SJSA1 (cell line): Measurements from ENCODE around the gene LMTK3. TPM values are rescaled to one million over a fixed set of nuclear protein-coding genes. Genes with fewer than 3 reads are reported as not detected.
"Not testable (repeated sequence)": the region's sequence is repeated elsewhere in the genome, so short reads cannot be mapped to it uniquely, and the experiment has no call there.

Source experiments
- DNase-seq, 2 experiments: peaks; one replicate each; pipeline ENCODE4 v3.0.0-alpha.2; 2015 to 2020; ENCODE audit warnings: low spot score in 2 of 2, low read depth in 1 of 2
- H3K27ac ChIP-seq: fragments of 250-450 bp; sonication (Bioruptor Pico); 2 replicates; pipeline ENCODE4 v1.5.1; 2020; ENCODE audit warnings: mild to moderate bottlenecking, moderate library complexity
- H3K27me3 ChIP-seq: fragments of 250-450 bp; sonication (Bioruptor Pico); replicated peaks from 2 replicates; pipeline ENCODE4 v1.5.1; 2020; ENCODE audit warnings: mild to moderate bottlenecking, moderate library complexity
- H3K36me3 ChIP-seq: fragments of 250-450 bp; sonication (Bioruptor Pico); 2 replicates; pipeline ENCODE4 v1.5.1; 2020; ENCODE audit warnings: mild to moderate bottlenecking
- H3K4me1 ChIP-seq: fragments of 250-450 bp; sonication (Bioruptor Pico); replicated peaks from 2 replicates; pipeline ENCODE4 v1.6.1; 2021; ENCODE audit warnings: mild to moderate bottlenecking
- H3K4me3 ChIP-seq: fragments of 250-450 bp; sonication (Bioruptor Pico); 2 replicates; pipeline ENCODE4 v1.5.1; 2020; ENCODE audit warnings: mild to moderate bottlenecking
- H3K9me3 ChIP-seq: fragments of 250-450 bp; sonication (Bioruptor Pico); replicated peaks from 2 replicates; pipeline ENCODE4 v1.5.1; 2020; ENCODE audit warnings: mild to moderate bottlenecking
- total RNA-seq: library from RNA; depleted of rRNA; stranded (reverse); fragments of >200 nt; shearing (Covaris generic); gene quantifications from 2 replicates; pipeline ENCODE4 v1.2.3, GENCODE V29; 2014

The LMTK3 gene
- total RNA-seq, 1 experiment from 2014 or later, result not detected

GRCh38 chr19:48549380-48549779 is 37.7 kb upstream of the LMTK3 start:
- H3K4me3 ChIP-seq, result no peak overlapping the region
- peaks cover 8% of the 10 kb centered on the region for H3K4me1 ChIP-seq
- no peak overlapping the region for H3K27ac ChIP-seq
- no peaks in the 10 kb centered on the region for H3K36me3 ChIP-seq
- no peaks in the 10 kb centered on the region for H3K27me3 ChIP-seq
- DNase-seq, result no peak
- H3K9me3 ChIP-seq, result no peaks in the 10 kb centered on the region; the same call in 1 of the 2 replicates

- Histone ChIP-seq H3K27ac (no peak overlapping the region), H3K4me1 (peaks cover under 1% of the 10 kb centered on the region), H3K27me3 (no peaks in the 10 kb centered on the region), H3K9me3 (no peaks in the 10 kb centered on the region; the same call in 1 of the 2 replicates), H3K36me3 (no peaks in the 10 kb centered on the region), H3K4me3 (no peak overlapping the region)
- DNase-seq, result no peak
These were observed 36.7 kb upstream of the LMTK3 start for GRCh38 chr19:48548253-48548911.

- no peaks in the 10 kb centered on the region for H3K27me3 ChIP-seq
- no peak overlapping the region for H3K4me3 ChIP-seq
- no peaks in the 10 kb centered on the region for H3K36me3 ChIP-seq
- H3K4me1 ChIP-seq, result no peaks in the 10 kb centered on the region
- H3K9me3 ChIP-seq, result no peaks in the 10 kb centered on the region; the same call in 1 of the 2 replicates
- H3K27ac ChIP-seq, result no peak overlapping the region
- DNase-seq, result no peak
These were observed 36.1 kb upstream of the LMTK3 start for GRCh38 chr19:48547722-48548121.

- no peak overlapping the region for H3K27ac ChIP-seq
- H3K9me3 ChIP-seq, result no peaks in the 10 kb centered on the region; the same call in 1 of the 2 replicates
- H3K4me1 ChIP-seq, result no peaks in the 10 kb centered on the region
- H3K27me3 ChIP-seq, result no peaks in the 10 kb centered on the region
- H3K36me3 ChIP-seq, result no peaks in the 10 kb centered on the region
- no peak overlapping the region for H3K4me3 ChIP-seq
- DNase-seq, result no peak
These were observed 33.5 kb upstream of the LMTK3 start for GRCh38 chr19:48544856-48545750.

GRCh38 chr19:48543121-48543710 is 31.6 kb upstream of the LMTK3 start:
- Histone ChIP-seq H3K9me3 (no peaks in the 10 kb centered on the region; the same call in 1 of the 2 replicates), H3K4me3 (no peak overlapping the region), H3K27me3 (no peaks in the 10 kb centered on the region), H3K4me1 (no peaks in the 10 kb centered on the region), H3K36me3 (no peaks in the 10 kb centered on the region), H3K27ac (no peak overlapping the region)
- DNase-seq, result no peak

GRCh38 chr19:48541813-48542212 is 30.2 kb upstream of the LMTK3 start:
- no peaks in the 10 kb centered on the region for H3K36me3 ChIP-seq
- no peak for DNase-seq
- no peak overlapping the region for H3K27ac ChIP-seq
- H3K4me1 ChIP-seq, result no peaks in the 10 kb centered on the region
- H3K9me3 ChIP-seq, result no peaks in the 10 kb centered on the region
- H3K27me3 ChIP-seq, result no peaks in the 10 kb centered on the region
- no peak overlapping the region for H3K4me3 ChIP-seq

GRCh38 chr19:48540110-48540509 is 28.5 kb upstream of the LMTK3 start:
- Histone ChIP-seq H3K9me3 (no peaks in the 10 kb centered on the region), H3K36me3 (no peaks in the 10 kb centered on the region), H3K27ac (no peak overlapping the region), H3K4me3 (no peak overlapping the region), H3K4me1 (no peaks in the 10 kb centered on the region), H3K27me3 (no peaks in the 10 kb centered on the region)
- no peak for DNase-seq

- no peak for DNase-seq
- H3K9me3 ChIP-seq, result no peaks in the 10 kb centered on the region
- H3K4me1 ChIP-seq, result no peaks in the 10 kb centered on the region
- no peaks in the 10 kb centered on the region for H3K36me3 ChIP-seq
- H3K27me3 ChIP-seq, result no peaks in the 10 kb centered on the region
- no peak overlapping the region for H3K4me3 ChIP-seq
- no peak overlapping the region for H3K27ac ChIP-seq
These were observed 28.0 kb upstream of the LMTK3 start for GRCh38 chr19:48539503-48540096.

GRCh38 chr19:48538057-48538456 is 26.4 kb upstream of the LMTK3 start:
- H3K27me3 ChIP-seq, H3K9me3 ChIP-seq, H3K27ac ChIP-seq, H3K36me3 ChIP-seq, DNase-seq, H3K4me3 ChIP-seq, H3K4me1 ChIP-seq: not testable (repeated sequence)

- no peak overlapping the region for H3K27ac ChIP-seq
- H3K36me3 ChIP-seq, result no peaks in the 10 kb centered on the region
- peaks cover 6% of the 10 kb centered on the region for H3K4me1 ChIP-seq
- H3K9me3 ChIP-seq, result no peaks in the 10 kb centered on the region
- no peak for DNase-seq
- no peaks in the 10 kb centered on the region for H3K27me3 ChIP-seq
- no peak overlapping the region for H3K4me3 ChIP-seq
These were observed 25.9 kb upstream of the LMTK3 start for GRCh38 chr19:48537541-48537940.

- DNase-seq, result no peak
- H3K4me3 ChIP-seq, result no peak overlapping the region
- H3K4me1 ChIP-seq, result peaks cover 6% of the 10 kb centered on the region
- no peaks in the 10 kb centered on the region for H3K36me3 ChIP-seq
- H3K9me3 ChIP-seq, result peaks cover 7% of the 10 kb centered on the region; the same call in 1 of the 2 replicates
- H3K27me3 ChIP-seq, result no peaks in the 10 kb centered on the region
- H3K27ac ChIP-seq, result no peak overlapping the region
These were observed 22.1 kb upstream of the LMTK3 start for GRCh38 chr19:48533770-48534169.

GRCh38 chr19:48530770-48531169 is 19.1 kb upstream of the LMTK3 start:
- Histone ChIP-seq H3K36me3 (no peaks in the 10 kb centered on the region), H3K27me3 (no peaks in the 10 kb centered on the region), H3K9me3 (peaks cover 12% of the 10 kb centered on the region; the same call in 1 of the 2 replicates), H3K27ac (no peak overlapping the region), H3K4me3 (no peak overlapping the region), H3K4me1 (peaks cover 6% of the 10 kb centered on the region)
- DNase-seq, result no peak

- no peak overlapping the region for H3K4me3 ChIP-seq
- H3K36me3 ChIP-seq, result no peaks in the 10 kb centered on the region
- H3K27me3 ChIP-seq, result no peaks in the 10 kb centered on the region
- peaks cover 6% of the 10 kb centered on the region for H3K4me1 ChIP-seq
- H3K27ac ChIP-seq, result no peak overlapping the region
- H3K9me3 ChIP-seq, result peaks cover 12% of the 10 kb centered on the region; the same call in 1 of the 2 replicates
- no peak for DNase-seq
These were observed 18.6 kb upstream of the LMTK3 start for GRCh38 chr19:48530066-48530720.
